MM.1S (cell line): ENCODE results near the gene NAGK.
"Not testable (repeated sequence)": the region's sequence is repeated elsewhere in the genome, so short reads cannot be mapped to it uniquely, and the experiment has no call there.

Source experiments
- DNase-seq: peaks from one replicate; pipeline ENCODE4 v3.0.0-alpha.2; 2015
- H2AFZ ChIP-seq: fragments of 300-600 bp; sonication (generic); 2 replicates; pipeline ENCODE4 v1.6.0; 2016; ENCODE audit warnings: antibody characterized with exemption, low read length
- H3F3A ChIP-seq: fragments of 300-600 bp; sonication (generic); 2 replicates; pipeline ENCODE4 v1.6.1; 2016; ENCODE audit warnings: mild to moderate bottlenecking, antibody characterized with exemption, low read length, moderate library complexity, mixed read lengths; ENCODE audit not compliant: insufficient read depth
- H3K27ac ChIP-seq: fragments of 300-600 bp; sonication (generic); 2 replicates; pipeline ENCODE4 v1.5.1; 2016; ENCODE audit warnings: mild to moderate bottlenecking, low read length
- H3K27me3 ChIP-seq: fragments of 300-600 bp; sonication (generic); replicated peaks from 2 replicates; pipeline ENCODE4 v1.6.0; 2016; ENCODE audit warnings: low read length; ENCODE audit not compliant: insufficient read depth
- H3K36me3 ChIP-seq: fragments of 300-600 bp; sonication (generic); replicated peaks from 2 replicates; pipeline ENCODE4 v1.6.1; 2016; ENCODE audit warnings: mild to moderate bottlenecking, low read length, mixed read lengths; ENCODE audit not compliant: insufficient read depth
- H3K4me1 ChIP-seq: fragments of 300-600 bp; sonication (generic); 2 replicates; pipeline ENCODE4 v1.6.1; 2016; ENCODE audit warnings: low read length, mixed read lengths
- H3K4me2 ChIP-seq: fragments of 300-600 bp; sonication (generic); 2 replicates; pipeline ENCODE4 v1.6.0; 2016; ENCODE audit warnings: low read depth, low read length
- H3K4me3 ChIP-seq: fragments of 300-600 bp; sonication (generic); 2 replicates; pipeline ENCODE4 v1.5.1; 2016; ENCODE audit warnings: low read length, mixed read lengths
- H3K79me2 ChIP-seq: fragments of 300-600 bp; sonication (generic); 2 replicates; pipeline ENCODE4 v1.6.1; 2016; ENCODE audit warnings: mixed run types, low read length, mixed read lengths
- H3K9ac ChIP-seq: fragments of 300-600 bp; sonication (generic); 2 replicates; pipeline ENCODE4 v1.6.1; 2016; ENCODE audit warnings: low read length, mixed read lengths
- H3K9me2 ChIP-seq: fragments of 300-600 bp; sonication (generic); replicated peaks from 2 replicates; pipeline ENCODE4 v1.6.1; 2016; ENCODE audit warnings: mild to moderate bottlenecking, low read length, mixed read lengths; ENCODE audit not compliant: insufficient read depth
- H3K9me3 ChIP-seq: fragments of 300-600 bp; sonication (generic); replicated peaks from 2 replicates; pipeline ENCODE4 v1.6.1; 2016; ENCODE audit warnings: mild to moderate bottlenecking, low read length, mixed read lengths; ENCODE audit not compliant: insufficient read depth
- H4K20me1 ChIP-seq: fragments of 300-600 bp; sonication (generic); 2 replicates; pipeline ENCODE4 v1.6.1; 2016; ENCODE audit warnings: mild to moderate bottlenecking, low read length, moderate library complexity, mixed read lengths; ENCODE audit not compliant: insufficient read depth
- EZH2 ChIP-seq: fragments of 300-600 bp; sonication (generic); optimal IDR thresholded peaks from 2 replicates; pipeline ENCODE3; 2017; ENCODE audit warnings: low read depth, mild to moderate bottlenecking, antibody characterized with exemption, low read length, mixed read lengths
- EZH2phosphoT487 ChIP-seq: fragments of 300-600 bp; sonication (generic); IDR thresholded peaks from 2 replicates; pipeline ENCODE4 v1.6.1; 2018; ENCODE audit warnings: antibody characterized with exemption, low read length
- TF ChIP-seq, protein P1 (sequence below): fragments of 300-600 bp; sonication (generic); IDR thresholded peaks from 2 replicates; pipeline ENCODE4 v1.5.1; 2016; ENCODE audit warnings: antibody characterized with exemption, low read length, mixed read lengths

The NAGK gene

GRCh38 chr2:71068218-71069035 is at the start of gene NAGK:
NAGK (plus strand) TSS chr2:71068648; CDS start chr2:71068684, 36 bp downstream.
- no peak for TF ChIP-seq EZH2phosphoT487
- no peak for TF ChIP-seq EZH2
- TF ChIP-seq, protein P1, sequence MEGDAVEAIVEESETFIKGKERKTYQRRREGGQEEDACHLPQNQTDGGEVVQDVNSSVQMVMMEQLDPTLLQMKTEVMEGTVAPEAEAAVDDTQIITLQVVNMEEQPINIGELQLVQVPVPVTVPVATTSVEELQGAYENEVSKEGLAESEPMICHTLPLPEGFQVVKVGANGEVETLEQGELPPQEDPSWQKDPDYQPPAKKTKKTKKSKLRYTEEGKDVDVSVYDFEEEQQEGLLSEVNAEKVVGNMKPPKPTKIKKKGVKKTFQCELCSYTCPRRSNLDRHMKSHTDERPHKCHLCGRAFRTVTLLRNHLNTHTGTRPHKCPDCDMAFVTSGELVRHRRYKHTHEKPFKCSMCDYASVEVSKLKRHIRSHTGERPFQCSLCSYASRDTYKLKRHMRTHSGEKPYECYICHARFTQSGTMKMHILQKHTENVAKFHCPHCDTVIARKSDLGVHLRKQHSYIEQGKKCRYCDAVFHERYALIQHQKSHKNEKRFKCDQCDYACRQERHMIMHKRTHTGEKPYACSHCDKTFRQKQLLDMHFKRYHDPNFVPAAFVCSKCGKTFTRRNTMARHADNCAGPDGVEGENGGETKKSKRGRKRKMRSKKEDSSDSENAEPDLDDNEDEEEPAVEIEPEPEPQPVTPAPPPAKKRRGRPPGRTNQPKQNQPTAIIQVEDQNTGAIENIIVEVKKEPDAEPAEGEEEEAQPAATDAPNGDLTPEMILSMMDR = no peak
- H3K9ac ChIP-seq = peak within 1 kb of the TSS; percentile 82
- peak within 1 kb of the TSS; percentile 94 for H3K4me2 ChIP-seq
- H3K9me3 ChIP-seq = no peaks in the 10 kb centered on the region
- no peaks in the 10 kb centered on the region for H3K9me2 ChIP-seq
- H2AFZ ChIP-seq = peak within 1 kb of the TSS; percentile 86
- no peaks in the 10 kb centered on the region for H3K36me3 ChIP-seq
- H3F3A ChIP-seq = peaks cover 25% of the 10 kb centered on the region
- peaks cover 41% of the 10 kb centered on the region for H3K79me2 ChIP-seq
- no peaks in the 10 kb centered on the region for H4K20me1 ChIP-seq
- H3K27me3 ChIP-seq = no peaks in the 10 kb centered on the region
- H3K4me3 ChIP-seq = peak within 1 kb of the TSS; percentile 79
- DNase-seq = peak; percentile 97
- H3K4me1 ChIP-seq = peaks cover 58% of the 10 kb centered on the region
- peak within 1 kb of the TSS; percentile 62 for H3K27ac ChIP-seq

- H3K9me2 ChIP-seq, H3K4me1 ChIP-seq, H3K36me3 ChIP-seq, DNase-seq, H2AFZ ChIP-seq, H3K79me2 ChIP-seq, H3K27ac ChIP-seq, H3K27me3 ChIP-seq, H4K20me1 ChIP-seq, H3K9ac ChIP-seq, H3K4me2 ChIP-seq, H3K9me3 ChIP-seq, H3F3A ChIP-seq, H3K4me3 ChIP-seq: not testable (repeated sequence)
Observed at GRCh38 chr2:71019989-71020388, 48.5 kb upstream of the NAGK start.

DNA sequence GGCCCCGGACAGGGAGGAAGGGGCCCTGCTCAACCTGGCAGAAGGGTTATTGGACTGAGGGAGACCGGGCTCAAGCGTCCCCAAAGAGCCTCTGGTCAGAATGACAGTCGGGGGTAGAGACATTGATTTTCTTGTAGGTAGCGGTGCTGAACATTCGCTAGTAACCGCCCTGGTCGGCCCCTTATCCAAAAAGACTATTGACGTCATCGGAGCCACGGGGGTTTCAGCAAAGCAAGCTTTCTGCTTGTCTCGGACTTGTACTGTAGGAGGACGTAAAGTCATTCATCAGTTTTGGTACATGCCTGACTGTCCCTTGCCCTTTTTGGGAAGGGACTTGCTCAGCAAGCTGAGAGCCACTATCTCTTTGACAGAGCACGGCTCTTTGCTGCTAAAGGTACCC is 47.1 kb upstream of the NAGK start:
- H2AFZ ChIP-seq, H3K36me3 ChIP-seq, H4K20me1 ChIP-seq, H3K27me3 ChIP-seq, H3K4me2 ChIP-seq, H3K9me3 ChIP-seq, H3K4me1 ChIP-seq, H3K4me3 ChIP-seq, H3K9ac ChIP-seq, H3F3A ChIP-seq, DNase-seq, H3K79me2 ChIP-seq, H3K27ac ChIP-seq, H3K9me2 ChIP-seq: not testable (repeated sequence)

DNA sequence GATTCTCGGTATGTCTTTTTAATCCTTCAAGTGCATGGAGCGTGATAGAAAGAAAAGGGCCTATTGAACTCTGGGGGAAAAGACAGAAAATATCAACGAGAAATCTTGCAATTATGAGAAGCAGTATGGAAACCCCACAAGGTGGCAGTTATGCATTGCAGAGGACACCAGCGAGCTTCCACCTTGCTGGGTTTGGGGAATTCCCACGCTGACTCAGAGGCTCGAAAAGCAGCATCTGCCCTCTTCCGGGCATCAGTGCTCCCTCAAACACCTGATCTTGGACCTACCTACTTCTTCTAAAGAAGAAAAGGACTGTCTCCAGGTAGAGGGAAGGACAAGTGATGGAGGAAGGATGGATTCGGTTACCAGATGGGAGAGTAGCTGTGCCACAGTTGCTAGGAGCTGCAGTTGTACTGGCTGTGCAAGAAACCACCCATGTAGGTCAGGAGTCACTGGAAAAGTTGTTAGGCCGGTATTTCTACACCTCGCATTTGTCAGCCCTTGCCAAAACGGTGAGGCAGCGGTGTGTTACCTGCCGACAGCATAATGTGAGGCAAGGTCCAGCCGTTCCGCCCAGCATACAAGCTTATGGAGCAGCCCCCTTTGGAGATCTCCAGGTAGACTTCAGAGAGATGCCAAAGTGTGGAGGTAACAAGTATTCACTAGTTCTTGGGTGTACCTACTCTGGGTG is 44.8 kb upstream of the NAGK start:
- not testable (repeated sequence) for H3K9ac ChIP-seq, H3K4me2 ChIP-seq, H3K27me3 ChIP-seq, H3K4me3 ChIP-seq, H3K9me3 ChIP-seq, H3K27ac ChIP-seq, H4K20me1 ChIP-seq, H3K79me2 ChIP-seq, H3K9me2 ChIP-seq, H3K36me3 ChIP-seq, H3F3A ChIP-seq, H3K4me1 ChIP-seq
- TF ChIP-seq, protein P1 = peak; percentile 49
- H2AFZ ChIP-seq = peak overlapping the region; percentile 56; the same call in 1 of the 2 replicates
- DNase-seq = peak; percentile 63

DNA sequence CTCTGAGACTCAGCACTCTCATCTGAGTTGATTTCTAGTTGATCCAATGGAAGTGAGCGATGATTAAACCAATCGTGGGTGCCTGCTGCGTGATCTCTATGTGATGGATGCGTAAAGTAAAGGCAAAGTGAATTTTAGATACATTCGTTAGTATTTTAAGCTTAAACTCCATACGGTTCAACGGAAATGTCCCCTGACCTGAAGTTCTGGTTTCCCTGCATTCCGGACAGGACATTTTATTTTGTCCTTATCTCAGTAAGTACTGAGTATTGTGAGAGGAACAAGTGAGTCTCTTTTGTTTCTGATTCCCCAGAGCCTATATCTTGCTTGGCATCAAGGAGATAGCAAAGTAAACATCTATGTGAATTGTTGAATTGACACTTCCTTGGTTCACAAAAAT is 32.2 kb upstream of the NAGK start:
- not testable (repeated sequence) for H3K36me3 ChIP-seq, H4K20me1 ChIP-seq, H3K79me2 ChIP-seq, H3F3A ChIP-seq, H3K27ac ChIP-seq, DNase-seq, H2AFZ ChIP-seq, H3K4me2 ChIP-seq, H3K27me3 ChIP-seq, H3K9me2 ChIP-seq, H3K4me3 ChIP-seq, H3K9ac ChIP-seq, H3K4me1 ChIP-seq, H3K9me3 ChIP-seq
